GM18861 (cell line): ENCODE measurements around the gene KRT82.
"Not testable (repeated sequence)": the region's sequence is repeated elsewhere in the genome, so short reads cannot be mapped to it uniquely, and the experiment has no call there.

Source experiments
- ATAC-seq: cut with Tn5 transposase; IDR thresholded peaks from one replicate; pipeline ENCODE4 v1.9.1; 2021; ENCODE audit not compliant: unreplicated experiment

The KRT82 gene

DNA sequence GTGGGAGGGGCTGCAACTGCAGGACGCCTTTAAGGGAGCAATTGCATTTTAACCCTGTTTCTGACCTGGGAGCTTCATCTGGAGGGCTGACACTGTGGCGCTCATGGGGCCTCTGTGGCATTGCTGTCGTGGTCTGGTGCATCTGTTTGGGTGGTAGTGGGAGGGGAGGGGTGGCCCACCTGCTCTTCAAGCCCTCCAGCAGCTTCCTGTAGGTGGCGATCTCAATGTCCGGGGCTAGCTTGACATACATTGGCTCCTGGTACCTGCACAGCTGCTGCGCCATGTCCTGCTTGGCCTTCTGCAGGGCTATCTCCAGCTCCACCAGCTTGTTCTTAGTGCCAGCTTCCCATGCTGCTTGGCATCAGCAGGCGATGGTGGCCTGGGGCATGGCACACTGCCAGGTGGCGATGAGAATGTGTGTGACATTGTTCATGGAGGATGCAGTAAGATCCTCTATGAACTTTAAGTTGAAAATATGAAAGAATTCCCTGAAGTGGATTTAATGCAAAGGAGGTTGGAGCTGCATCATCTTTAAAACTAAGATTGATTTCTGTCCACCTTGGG, 7.7 kb upstream of the KRT82 start:
- ATAC-seq, result no peak

DNA sequence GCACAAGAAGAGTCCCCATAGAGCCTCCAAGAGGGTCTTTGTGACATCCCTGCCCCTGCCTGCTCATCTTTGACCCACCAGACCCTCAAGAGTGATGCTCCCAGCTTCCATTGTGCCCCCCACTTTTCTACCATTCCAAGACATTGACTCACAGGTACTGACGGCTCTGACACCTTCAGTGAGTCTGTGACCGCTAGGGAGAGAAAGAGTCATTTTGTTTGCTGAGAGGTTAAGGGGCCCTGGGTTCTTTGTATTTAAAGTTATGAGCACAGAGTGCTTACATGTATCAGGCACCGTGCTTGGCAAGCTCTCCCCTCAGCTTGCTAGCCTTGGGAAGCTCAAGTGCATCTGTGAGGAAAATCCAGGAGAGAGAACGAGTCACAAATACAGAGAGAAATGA, 7.1 kb upstream of the KRT82 start:
- ATAC-seq, result no peak

DNA sequence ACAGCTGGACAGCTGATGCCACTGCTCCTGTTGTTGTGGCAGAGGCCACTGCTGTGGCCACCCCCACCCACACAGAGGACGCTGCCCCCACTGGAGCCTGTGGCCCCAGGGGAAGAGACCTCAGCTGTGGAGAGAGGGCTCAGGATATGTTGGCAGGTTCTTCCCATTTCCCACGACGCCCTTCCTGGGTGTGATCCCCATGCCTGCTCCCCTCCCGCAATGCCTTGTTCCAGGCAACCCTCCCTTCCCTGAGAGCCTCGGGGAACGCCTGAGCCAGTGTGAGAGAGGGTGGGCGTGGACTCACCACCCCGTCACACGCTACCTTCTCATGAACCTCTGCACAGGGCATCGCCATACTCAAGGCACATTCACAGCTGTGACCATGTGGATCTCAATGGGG, 5.7 kb upstream of the KRT82 start:
- no peak for ATAC-seq

DNA sequence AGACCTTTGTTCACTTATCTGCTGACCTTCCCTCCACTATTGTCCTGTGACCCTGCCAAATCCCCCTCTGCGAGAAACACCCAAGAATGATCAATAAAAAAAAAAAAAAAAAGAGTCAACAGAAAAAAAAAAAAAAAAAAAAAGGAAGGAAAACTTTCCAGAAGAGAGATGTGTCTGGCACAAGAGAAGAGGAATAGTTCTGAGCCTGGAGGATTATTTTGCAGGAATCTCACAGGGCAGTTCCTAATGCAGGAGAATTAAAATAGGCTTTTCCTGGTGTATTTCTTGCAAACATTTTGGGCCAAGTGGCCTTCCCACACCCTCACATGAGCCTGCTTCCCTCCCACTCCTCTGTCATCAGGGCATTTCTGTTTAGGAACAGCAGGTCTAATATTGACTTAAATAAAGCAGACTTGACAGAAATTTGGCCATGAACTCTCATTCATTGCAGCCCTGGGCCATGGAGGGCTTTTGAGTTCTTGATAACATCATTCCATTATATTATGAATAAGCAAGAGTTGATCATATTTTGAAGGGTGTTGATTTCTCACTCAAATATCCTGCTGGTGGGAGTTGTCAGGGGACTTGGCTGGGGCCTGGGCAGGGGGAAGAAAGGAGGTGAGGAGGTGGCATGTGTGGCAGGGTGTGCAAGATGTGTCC, 4.6 kb upstream of the KRT82 start:
- ATAC-seq, result not testable (repeated sequence)

DNA sequence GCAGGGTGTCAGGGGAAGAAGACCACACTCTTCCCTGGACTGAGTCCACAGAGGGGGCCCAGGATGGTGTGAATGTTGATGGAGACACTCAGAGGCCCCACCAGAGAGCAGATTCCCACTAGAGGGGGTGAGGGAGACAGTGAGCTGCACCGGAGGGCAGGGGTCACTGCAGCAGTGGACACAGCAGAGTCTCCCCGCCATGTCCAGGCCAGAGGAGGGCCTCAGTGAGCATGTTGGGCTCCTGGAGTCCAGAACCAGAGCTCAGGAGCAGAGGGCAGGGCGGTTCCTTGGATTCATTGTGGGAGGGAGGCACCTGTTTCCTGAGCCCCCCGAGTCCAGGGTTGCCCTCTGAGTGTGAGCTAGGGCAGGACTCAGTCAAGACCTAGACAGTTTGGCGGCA, 1.8 kb upstream of the KRT82 start:
- no peak for ATAC-seq

DNA sequence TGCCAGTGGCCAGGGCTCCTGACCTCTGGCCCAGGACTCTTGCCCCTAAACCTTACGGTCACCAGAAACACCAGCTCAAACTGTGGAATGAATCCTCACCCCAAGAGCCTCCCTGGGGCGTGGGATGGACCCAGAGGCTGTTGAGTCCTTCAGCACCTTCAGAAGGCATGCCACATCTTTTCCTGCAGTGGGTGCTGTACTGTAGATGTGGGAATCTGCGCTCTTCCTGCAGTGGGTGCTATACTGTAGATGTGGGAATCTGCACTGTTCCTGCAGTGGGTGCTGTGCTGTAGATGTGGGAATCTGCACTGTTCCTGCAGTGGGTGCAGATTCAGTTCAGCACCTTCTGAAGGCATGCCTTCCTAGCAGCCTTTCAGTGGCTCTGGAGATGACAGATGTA, 1.2 kb downstream of the KRT82 start:
- ATAC-seq, result no peak

DNA sequence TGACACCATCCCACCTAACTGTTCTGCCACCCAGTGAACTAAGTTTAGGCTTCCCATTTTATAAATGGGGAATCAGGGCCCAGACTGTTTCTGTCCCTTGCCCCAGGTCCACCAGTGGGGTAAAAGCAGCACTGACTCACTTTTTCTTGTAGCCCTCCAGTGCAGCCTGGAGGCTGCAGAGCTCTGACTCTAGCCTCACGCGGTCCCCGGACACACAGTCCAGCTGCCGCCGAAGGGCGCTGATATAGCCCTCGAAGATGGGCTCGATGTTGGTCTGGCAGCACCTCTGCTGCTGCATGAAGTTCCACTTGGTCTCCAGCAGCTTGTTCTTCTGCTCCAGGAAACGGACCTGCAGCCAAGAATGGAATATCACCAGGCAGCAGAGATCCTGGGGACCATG, 2.6 kb downstream of the KRT82 start:
- no peak for ATAC-seq

DNA sequence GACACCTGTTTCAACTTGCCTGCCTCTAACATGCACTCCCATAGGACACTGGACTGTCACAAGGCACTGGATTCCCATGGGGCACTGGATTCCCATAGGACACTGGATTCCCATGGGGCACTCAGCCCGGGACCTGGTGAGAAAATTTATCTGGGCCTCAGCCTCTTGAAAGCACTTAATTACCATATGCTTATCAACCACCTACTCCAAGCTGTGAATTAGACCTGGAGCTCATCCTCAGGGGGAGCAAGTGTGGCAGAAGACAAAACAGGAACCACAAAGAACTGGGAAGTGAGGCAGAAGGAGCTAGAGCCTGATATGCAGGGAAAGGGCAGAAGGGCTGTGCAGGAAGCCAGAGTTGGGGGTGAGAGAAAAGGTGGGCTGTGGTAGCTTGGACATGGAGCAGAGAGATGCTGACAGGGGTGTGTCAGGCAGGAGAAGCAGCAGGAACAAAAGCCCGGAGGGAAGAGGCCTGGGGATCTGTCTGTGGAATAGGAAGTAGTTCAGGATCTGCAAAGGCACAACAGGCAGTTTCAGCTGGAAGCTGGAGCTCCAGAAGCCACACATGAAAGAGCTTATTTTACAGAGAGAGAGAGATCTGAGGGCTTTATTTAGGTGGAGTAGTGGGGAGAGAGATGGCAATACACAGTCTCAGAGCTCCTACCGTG, 3.1 kb downstream of the KRT82 start:
- no peak for ATAC-seq

DNA sequence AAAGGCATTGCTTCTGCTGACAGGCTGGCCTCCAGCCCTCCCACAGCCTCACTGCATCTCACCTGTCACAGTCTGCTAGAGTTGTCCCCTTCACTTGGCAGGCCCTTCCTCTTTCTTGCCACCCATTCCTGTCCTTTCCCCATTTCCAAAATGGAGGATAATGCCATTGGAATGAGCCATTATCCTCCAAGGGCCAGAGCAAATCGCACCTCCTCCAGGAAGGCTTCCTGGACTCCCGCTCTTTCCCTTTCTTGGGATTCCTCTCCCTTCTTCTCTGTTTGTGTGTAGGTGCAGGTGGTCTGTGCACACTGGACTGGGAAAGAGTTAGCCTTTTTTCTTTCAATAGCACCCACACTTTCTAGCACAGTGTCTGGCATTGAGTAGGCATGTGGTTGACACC, 3.8 kb downstream of the KRT82 start:
- ATAC-seq, result no peak

DNA sequence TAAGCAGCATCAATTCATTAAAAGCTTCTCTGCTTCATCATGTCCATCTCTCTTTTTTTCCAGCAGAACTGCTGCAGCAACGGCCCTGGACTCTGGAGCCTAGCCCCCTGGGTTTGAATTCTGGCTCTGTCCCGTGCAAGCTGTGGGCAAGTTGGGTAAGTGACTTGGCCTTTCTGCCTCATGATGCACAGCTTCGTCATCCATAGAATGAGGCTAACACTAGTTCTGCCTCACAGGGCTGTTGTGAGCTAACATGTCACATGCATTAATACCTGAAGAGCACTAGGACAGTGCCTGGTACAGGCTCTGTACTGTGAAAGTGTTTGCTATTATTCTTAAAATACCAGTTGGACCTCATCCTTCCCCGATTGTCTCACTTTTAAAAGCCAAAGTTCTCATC, 4.2 kb downstream of the KRT82 start:
- no peak for ATAC-seq

DNA sequence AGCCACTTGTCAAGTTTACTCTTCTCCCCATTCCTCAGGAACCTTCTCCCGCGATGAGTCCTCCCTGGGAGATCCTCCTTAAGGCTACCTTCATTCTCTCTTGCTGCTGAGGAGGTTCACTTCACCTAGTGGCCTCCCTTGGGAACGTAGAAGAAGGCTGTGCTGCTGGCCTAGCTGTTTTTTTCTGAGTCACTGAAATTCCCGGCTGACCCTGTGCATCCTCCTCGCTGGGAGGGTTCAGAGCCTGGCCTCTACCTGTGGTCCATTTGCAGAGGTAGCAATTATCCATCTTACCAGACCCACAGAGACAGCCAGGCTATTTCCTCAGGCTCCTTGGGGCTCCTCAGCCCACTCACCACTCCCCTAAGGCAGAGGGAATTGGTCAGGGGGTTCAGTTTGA, 4.6 kb downstream of the KRT82 start:
- no peak for ATAC-seq

DNA sequence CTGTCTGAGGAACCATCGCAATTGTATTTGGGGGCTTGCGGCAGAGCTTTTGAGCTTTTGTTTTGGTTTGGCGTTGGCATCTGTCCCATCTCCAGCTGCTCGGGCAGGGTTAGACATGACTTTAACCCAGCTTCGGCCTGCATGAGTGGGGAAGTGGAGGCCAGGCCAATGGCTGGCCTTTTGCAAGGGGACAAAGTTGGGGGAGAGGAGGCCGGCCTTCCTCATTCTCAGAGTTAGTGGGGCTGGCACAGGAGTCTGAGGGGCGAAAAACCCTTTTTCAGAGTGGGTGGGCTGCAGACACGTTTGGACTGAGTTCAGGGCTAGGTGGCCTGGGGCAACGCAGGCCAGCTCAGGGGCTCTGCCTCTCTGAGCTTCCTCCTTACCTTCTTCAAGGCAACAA, 5.2 kb downstream of the KRT82 start:
- no peak for ATAC-seq

DNA sequence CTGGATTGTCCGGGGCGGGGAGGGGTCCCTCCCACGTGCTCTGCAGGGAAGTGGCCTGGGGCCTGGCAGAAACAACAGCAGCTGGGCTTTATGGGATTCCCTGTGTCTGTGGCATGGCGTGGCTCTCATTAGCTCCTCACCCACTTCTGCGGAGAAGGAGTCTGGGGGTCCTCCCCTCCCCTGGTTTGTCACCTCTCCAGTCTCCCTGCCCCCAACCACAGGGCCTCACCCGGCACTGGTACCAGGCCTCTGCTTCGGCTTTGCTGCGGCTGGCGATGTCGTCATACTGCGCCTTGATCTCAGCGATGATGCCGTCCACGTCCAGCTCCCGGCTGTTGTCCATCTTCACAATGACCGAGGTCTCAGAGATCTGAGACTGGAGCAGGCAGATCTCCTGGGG, 6.4 kb downstream of the KRT82 start:
- ATAC-seq, result no peak

DNA sequence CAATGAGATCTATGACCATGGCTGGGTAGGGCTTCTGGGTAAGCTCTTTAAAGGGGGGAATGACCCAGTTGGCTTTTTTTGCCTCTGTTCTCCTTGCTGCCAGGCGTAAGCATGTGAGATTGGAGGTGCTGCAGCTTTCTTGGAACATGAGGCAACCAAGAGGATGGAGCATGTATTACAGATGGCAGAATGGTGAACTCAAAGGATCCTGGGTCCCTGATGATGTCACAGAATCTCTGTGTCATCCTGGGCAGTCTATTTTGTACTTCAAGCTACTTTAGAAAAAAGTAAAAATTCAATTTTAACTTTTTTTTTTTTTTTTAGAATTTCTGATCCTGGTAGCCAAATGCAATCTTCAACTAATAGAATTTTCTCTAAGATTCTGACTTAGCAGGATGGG, 8.0 kb downstream of the KRT82 start:
- no peak for ATAC-seq

DNA sequence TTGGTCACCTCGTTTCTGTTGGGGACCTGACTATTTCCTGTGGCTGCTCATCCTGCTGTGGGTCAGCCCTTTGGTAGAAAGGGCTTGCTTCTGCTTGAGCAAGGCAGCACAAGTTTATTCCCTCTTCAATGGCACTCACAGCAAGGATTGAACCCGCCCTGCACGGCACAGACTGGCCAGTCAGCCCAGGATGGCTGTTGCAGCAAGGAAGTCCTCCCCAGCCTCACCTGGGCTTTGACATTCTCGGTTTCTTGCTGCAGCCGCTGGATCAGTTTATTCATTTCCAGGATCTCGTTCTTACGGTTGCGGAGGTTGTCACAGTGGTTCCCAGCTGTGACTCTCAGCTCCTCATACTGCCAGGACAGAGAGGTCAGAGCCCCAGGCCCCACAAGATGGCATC, 9.5 kb downstream of the KRT82 start:
- ATAC-seq, result no peak

DNA sequence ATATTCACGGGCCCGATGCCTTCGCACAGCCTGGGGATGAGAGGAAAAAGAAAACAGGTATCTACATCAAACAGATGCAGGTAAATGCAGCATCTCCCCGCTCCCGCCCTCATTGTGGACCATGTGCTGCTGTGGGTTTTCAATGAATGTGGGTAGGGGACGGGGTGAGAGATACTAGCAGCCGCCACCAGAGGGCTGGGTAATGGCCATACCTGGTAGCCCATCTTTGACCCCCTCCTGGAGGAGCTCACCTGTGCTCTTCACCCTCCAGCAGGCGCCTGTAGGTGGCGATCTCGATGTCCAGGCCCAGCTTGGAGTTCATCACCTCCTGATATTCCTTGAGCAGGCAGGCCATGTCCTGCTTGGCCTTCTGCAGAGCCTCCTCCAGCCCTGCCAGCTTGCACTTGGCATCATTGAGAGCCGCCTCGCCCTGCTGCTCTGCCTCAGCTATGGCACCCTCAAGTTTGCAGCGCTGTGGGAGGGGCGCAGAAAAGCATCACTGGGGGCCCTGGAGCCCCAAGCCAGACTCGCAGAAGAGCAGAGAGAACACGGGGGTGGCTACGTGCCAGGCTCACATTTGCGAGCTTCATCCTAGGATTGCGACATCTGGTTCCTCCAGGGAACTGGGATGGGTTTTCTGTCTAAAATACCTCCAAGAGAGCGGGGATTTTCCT, 10.2 kb downstream of the KRT82 start:
- ATAC-seq, result no peak

DNA sequence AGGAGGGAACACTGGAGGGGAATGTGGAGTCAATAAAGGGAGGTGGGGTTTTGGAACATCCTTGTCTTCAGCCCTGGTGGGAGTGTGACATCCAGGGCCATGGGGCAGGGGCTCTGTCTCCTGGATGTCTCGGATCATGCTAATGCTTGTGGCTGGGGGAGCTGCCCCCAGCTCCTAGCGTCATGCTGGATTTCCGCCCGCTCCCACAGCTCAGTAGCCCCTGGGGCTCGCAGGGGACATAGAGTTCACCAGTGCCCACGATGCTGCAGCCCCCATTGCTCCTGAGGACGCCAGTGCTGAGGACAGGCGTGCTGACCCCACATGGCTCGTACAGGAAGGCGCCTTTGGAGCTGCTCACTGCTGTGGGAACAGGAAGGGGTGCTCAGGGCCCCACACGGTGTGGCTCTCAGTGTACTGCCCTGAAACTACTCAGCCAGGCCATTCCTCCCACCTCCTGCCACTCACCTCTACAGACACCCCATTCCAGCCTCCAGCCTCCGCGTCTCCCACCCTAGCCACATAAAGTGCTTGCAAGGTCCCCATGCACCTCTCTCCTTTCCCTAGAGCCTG, 11.2 kb downstream of the KRT82 start:
- no peak for ATAC-seq

DNA sequence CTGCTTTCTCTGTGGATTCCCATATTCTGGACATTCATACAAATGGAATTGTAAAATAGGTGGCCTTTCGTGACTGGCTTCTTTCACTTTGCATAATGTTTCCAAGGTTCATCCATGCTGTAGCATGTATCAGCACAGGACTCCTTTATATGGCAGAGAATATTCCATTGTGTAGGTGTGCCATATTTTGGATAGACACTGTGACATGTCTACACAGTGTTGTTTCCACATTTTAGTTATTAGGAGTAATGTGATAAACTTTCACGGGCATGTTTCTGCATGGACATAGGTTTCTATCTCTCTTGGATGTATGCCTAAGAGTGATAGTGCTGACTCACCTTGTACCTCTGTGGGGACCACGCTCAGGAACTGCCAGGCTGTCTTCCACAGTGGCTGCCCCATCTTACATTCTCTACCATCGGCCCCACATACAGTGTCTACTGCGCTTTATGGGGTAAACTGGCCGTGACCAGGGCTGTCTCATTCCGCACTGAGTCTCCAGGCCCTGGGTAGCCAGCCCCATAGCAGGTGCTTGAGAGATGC, 13.6 kb downstream of the KRT82 start:
- ATAC-seq, result no peak

DNA sequence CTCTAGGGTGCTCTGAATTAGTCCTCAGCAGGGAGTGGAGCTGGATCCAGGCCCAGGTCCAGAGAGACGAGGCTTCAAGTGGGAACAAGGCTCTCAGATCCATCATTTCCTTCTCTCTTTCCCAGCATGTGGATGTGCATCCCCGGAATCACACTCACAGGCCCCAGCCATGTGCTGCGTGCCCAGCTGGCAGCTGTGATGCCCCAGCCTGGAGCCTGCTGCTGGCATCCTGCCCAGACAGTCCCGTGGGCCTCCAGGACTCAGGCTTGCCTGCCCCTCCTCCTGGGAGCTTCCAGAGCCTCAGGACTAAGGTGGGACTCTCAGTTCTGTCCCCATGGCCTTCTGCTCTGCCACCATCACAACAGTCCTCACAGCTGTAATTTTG, 14.5 kb downstream of the KRT82 start:
- no peak for ATAC-seq

DNA sequence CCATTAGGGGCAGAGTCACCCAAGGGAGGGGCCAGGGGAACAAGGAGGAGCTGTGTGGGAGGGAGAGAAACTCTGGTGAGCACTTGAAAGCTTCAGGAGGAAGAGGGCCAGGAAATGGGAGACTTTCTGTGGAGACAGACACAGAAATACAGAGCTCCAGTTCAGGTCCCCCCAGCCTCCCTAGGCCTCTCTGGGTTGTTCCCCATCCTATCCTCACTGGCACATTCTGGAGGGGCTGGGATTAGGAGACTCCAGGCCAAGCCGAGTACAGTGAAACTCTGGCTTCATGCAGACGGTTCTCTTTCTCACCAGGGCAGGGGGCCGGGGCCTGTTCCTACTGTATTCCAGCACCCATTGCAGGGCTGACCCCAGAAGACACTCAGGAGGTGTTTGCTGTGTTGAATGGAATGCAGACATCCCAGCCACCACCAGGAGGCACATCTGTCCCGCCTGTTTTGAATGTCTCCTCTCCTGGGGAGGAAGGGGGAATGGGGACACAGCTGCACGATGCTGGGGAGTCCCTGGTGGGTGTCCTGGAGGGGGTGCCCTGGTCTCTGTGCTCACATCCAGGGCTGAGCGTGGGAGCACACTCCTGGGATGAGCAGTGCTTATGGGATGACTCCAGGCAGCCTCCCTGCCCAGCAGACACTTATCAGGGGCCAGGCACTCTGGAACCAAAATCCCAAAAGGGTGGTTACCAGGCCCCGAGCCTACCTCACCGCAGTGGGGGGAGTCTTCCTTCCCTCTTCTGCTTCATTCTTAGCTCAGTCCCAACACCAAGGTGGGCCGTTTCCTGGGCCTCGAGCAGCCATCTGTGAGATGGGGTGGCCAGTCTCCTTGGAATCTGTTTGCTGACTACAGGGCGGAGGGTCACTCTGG, 15.2 kb downstream of the KRT82 start:
- no peak for ATAC-seq
